LNCAP (cell line): ENCODE measurements around the gene SCYGR8.

ENCODE experiments used
- CTCF ChIP-seq: fragments of 450-650 bp; IDR thresholded peaks from 2 replicates; pipeline ENCODE4 v1.5.1; 2017; ENCODE audit warnings: mild to moderate bottlenecking

The SCYGR8 gene

GRCh38 chr2:227767830-227768229 is 22.1 kb downstream of the SCYGR8 start:
- no peak for TF ChIP-seq CTCF

GRCh38 chr2:227772197-227772661 is 26.5 kb downstream of the SCYGR8 start:
- TF ChIP-seq CTCF = no peak

GRCh38 chr2:227772932-227773331 is 27.2 kb downstream of the SCYGR8 start:
- TF ChIP-seq CTCF = no peak

- TF ChIP-seq CTCF = peak; percentile 37; the same call in 1 of the 2 replicates
Measured at GRCh38 chr2:227774011-227774624, 28.4 kb downstream of the SCYGR8 start.

GRCh38 chr2:227774895-227775842 is 29.5 kb downstream of the SCYGR8 start:
- TF ChIP-seq CTCF = no peak

GRCh38 chr2:227780981-227781615 is 35.4 kb downstream of the SCYGR8 start:
- TF ChIP-seq CTCF = no peak

- TF ChIP-seq CTCF = no peak
Measured at GRCh38 chr2:227781841-227782240, 36.1 kb downstream of the SCYGR8 start.
